DMS79 treated with DMSO at 0.1 percent for 48 hours (cell line): ENCODE results near the gene FRMD5.
A peak's percentile ranks its signal among the peaks of the same experiment; 100 is the strongest.

Experiments
- DNase-seq: peaks from one replicate; lab custom pipeline; 2025; lab: John Stamatoyannopoulos, UW

Gene FRMD5

DNA sequence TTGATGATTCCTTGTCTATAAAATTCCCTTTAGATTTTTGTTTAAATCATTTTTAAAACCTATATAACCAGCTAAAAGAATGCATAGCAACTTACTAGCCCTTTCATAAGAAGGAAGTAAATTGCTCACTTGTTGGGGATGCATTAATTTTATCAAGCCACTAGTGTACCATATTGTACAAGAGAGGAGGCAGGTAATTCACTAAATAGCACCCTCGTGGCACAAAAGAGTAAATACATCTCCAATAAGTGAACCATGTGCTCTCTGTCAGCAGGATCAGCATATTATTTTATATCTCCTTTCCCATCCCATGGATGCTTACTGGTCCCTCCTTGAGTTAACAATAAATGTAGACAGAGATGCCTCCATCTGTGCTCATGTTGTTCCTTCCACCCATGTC, 34.3 kb downstream of the FRMD5 start:
- no peak for DNase-seq

- DNase-seq, result no peak
Measured at GRCh38 chr15:44159492-44159891, 35.6 kb downstream of the FRMD5 start.

GRCh38 chr15:44158111-44158510, 37.0 kb downstream of the FRMD5 start:
- no peak for DNase-seq

DNA sequence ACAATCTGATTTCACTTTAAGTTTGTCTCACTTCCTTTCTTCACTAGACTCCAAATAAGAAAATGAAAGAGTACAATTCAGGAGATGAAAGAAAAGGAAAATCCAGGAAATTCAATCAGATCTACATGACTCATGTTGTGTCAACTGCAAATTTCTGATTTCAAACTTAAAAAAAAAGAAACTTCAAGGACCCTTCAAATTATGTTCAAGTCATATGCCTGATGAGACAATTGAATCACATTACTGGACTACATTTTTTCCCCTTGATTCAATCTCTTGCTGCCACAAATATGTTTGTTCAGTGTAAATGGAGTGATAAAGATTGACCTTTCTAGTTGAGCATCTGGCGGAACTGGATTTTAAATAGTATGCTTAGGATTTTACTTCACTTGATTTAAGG, 37.4 kb downstream of the FRMD5 start:
- peak; percentile 49 for DNase-seq

DNA sequence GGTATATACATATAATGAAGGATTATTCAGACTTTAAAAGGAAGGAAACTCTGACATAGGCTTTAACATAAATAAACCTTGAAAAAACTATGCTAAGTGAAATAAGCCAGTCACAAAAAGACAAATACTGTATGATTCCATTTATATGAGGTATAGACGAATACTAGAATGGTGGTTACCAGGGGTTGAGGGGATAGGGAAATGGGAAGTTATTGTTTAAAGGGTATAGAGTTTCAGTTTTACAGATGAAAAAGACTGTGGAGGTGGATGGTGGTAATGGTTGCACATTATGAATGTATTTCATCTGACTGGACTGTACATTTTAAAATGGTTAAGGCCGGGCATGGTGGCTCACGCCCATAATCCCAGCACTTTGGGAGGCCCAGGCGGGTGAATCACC, 41.7 kb downstream of the FRMD5 start:
- no peak for DNase-seq

GRCh38 chr15:44149224-44149623, 45.8 kb downstream of the FRMD5 start:
- DNase-seq, result no peak

- no peak for DNase-seq
Measured at GRCh38 chr15:44148580-44148979, 46.5 kb downstream of the FRMD5 start.

GRCh38 chr15:44147636-44148035, 47.4 kb downstream of the FRMD5 start:
- DNase-seq, result no peak

DNA sequence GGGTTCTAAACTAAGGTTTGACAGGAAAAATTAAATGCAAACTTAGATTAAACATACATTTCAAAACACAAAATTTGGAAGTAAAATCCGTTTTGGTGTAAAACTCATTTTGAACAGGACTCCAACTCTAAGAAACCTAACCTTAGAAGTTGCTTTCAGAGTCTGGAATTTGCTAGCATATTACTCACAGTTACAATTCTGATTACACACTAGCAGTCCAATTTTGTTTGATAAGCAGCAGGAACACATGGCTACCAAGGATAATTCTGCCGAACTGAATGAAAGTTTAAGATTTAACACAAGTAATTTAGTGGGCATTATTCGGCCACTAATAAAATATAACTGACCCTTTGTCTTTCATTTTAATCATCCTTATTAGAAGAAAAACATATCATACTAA, 49.6 kb downstream of the FRMD5 start:
- no peak for DNase-seq

DNA sequence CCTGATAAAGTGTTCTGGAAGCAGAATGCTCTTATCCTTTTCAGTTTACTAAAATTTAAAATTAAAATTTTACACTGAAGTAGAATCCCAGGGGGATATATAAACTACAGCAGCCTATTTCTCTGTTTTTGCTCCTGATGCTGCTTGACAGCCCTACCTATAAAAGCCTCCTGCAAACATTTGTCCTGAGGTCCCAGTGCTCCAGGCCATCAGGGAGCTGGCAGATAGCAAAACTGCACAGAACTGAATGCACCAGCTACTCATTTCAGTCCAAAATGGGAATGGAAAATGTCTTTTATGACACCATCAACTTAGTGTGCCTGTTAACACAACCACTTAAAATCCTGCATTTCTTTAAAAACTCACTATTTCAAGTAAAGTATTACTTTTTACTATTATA, 50.1 kb downstream of the FRMD5 start:
- no peak for DNase-seq

- no peak for DNase-seq
Measured at GRCh38 chr15:44144184-44144583, 50.9 kb downstream of the FRMD5 start.

DNA sequence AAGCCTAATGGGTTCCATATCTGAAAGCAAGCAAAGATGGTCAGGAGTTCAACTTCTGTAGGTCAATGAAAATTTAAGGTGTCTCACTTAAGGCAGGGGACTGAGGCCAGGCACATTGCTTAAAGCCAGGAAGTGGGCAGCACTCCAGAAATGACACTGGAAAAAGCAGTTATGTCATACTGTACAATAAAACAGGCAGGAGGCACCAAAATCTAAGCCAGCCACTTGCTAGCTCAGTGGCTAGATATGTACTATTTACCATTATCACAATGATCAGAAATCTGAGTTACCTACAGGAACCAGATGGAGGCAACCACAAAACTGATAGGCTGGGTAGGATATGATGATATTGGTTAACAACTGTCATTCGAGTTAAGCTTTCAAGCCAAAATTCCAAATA, 57.3 kb downstream of the FRMD5 start:
- DNase-seq, result no peak

DNA sequence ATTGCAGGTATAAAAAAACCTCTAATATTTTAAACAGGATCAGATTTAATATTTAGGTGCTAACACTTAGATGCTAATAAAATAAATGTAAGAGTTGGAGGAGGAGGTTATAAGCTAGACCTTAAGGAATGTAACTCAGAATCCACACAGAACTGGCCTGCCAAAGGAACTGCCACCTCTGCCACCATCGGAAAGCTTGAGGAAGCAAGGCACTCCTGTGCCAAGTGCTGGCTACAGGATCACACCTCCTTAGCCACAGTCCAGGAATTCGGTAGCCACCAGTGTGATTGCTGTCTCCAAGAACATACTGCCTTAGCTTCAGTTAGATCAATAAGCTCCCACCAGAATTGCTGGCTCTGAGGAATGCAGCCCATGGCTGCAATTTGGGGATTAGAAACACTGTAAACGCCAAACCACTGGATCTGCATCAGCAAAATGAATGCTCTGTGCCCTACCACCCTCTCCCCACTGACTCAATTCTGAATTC, 58.0 kb downstream of the FRMD5 start:
- DNase-seq, result no peak

- no peak for DNase-seq
Measured at GRCh38 chr15:44132057-44132456, 63.0 kb downstream of the FRMD5 start.

DNA sequence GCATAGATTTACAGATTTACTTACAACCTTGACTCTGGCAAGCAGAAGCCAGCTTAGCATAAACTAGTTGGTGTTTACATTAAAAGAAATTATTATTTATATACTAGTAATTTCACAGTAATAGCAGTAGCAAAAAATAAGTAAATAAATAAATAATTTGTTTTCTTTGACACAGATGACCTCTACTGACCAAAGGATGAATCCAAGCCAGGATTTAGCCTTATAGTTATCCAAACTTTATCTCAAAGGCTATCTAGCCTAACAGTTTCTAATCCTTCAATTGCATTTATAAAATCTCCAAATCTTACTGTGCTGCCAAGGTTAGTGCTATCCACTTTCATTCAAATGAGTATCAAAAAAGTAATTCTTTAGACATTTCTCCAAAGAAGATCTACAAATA, 64.3 kb downstream of the FRMD5 start:
- DNase-seq, result no peak

GRCh38 chr15:44129911-44130310, 65.2 kb downstream of the FRMD5 start:
- no peak for DNase-seq

- DNase-seq, result no peak
Measured at GRCh38 chr15:44128443-44128842, 66.6 kb downstream of the FRMD5 start.

GRCh38 chr15:44125879-44126278, 69.2 kb downstream of the FRMD5 start:
- DNase-seq, result no peak

DNA sequence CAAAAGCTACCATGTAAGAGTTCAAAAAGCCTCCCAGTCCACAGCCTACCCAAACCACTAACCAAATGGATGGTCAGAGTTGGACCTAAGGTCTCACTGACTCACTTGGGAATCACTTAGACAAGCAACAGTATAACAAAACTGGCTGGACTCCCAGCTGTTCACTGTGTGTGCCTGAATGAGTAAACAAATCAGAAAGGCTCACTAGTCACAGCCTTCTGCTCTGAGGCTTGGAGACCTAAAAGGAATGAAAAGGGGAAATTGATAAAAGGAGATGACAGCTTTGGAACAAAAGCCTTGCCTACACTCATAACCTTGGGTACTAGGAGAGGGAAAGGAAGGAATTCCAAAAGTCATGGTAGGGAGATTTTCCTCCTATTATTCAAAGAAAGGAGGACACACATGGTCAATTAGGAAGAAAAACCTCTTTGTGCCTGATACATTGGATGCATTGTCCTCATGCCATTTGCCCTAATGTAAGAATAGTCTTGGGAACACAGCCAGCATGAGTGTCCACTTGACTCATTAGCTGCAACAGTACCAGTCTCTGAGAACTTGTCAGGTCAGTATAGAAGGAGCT, 92.3 kb downstream of the FRMD5 start:
- no peak for DNase-seq

- DNase-seq, result no peak
Measured at GRCh38 chr15:44101944-44102343, 93.1 kb downstream of the FRMD5 start.

DNA sequence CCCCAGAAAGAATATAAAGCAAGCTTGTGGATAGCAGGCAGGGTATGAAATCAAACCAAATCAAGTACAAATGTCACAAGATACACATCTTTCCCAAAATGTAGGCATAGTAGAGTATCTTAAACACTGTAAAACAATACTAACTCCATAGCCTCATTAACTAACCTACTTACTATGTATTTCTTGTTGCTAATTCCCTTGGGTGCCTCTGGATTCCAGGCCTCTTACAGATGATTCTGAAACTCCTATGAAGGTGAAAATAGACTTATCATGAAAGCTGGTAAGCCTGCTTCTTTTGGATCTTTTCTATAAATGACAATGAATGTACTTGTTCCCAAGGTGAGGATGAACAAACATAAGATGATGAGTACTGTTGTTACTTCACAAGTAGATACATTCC, 93.8 kb downstream of the FRMD5 start:
- DNase-seq, result no peak

DNA sequence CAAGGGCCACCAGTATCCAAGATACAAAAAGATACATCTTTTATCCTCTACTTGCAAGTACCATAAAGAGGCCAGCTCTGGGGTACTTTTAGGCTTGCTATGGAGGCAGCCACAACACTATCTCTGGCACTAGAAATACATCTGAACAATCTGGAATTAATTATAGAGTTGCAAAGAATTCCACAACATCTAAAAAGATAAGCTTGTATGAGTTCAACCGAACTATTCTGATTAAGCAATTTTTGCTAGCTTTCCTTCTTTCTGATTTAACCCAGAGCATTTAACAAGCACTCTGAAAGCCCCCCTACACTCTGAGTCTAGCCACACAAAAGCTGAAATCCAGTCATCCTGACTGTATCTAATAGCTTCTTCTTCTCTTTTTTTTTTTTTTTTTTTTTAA, 95.4 kb downstream of the FRMD5 start:
- DNase-seq, result no peak

DNA sequence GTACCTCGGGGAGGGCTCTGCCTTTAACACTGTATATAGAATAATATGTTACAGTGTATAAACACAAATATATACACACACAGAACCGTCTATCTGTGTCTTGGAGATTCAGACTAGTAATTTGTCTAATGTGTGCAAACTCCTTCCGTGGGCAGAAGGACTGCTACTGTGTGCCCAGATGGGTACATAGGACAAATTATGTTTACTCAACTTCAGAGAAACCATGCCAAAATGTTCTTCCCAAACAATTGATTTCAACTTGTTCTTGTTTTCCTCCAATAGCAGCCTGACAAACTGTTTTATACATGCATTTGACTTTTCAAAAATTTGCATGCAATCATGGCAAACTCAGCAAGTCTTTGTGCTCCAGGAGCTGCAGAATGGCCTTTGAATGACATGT, 97.5 kb downstream of the FRMD5 start:
- no peak for DNase-seq

DNA sequence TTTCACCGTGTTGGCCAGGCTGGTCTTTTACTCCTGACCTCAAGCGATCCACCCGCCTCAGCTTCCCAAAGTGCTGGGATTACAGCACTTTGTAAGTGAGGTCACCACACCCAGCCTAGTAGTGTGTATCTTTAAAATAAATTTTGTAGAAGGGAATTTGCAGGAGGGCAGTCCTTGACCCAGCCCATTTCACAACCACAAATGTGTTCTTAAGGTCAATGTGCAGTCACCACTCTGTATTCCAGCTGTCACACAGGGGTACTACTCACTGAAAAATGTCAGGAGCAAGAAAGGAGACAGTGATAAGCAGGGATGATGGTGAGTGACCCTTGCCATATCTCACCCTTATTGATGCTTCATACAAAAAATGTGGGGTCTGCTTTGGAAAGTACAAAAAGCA, 98.5 kb downstream of the FRMD5 start:
- no peak for DNase-seq

- no peak for DNase-seq
Measured at GRCh38 chr15:44094781-44095180, 100.3 kb downstream of the FRMD5 start.
